Spleen (tissue), 11 donors: ENCODE measurements around the gene UQCRC1. TPM values are rescaled to one million over a fixed set of nuclear protein-coding genes. Genes with fewer than 3 reads are reported as not detected.

Experiments used
- DNase-seq: peaks from one replicate; pipeline ENCODE4 v3.0.0-alpha.2; 2020
- H3K27ac ChIP-seq, 8 donors: fragments of 200-600 bp; sonication (generic) in 7 of 8; 1 replicate in 4 of 8; 2 replicates in 4 of 8; pipeline versions ENCODE4 v1.5.0 to v1.8.0; 2016 to 2021; ENCODE audit warnings: inconsistent platforms in 4 of 8, mild to moderate bottlenecking in 4 of 8, moderate library complexity in 1 of 8
- H3K27me3 ChIP-seq, 7 donors: fragments of 200-600 bp; sonication (generic) in 6 of 7; replicated peaks in 1 of 7; 1 replicate in 4 of 7; 2 replicates in 3 of 7; pipeline versions ENCODE4 v1.5.0 to v1.8.0; 2016 to 2021; ENCODE audit warnings: inconsistent platforms in 3 of 7, mild to moderate bottlenecking in 1 of 7
- H3K36me3 ChIP-seq, 6 donors: fragments of 200-600 bp; sonication (generic) in 5 of 6; 1 replicate in 4 of 6; 2 replicates in 2 of 6; pipeline versions ENCODE4 v1.5.0 to v1.8.0; 2016 to 2021; ENCODE audit warnings: inconsistent platforms in 2 of 6
- H3K4me1 ChIP-seq, 6 donors: fragments of 200-600 bp; sonication (generic) in 5 of 6; 1 replicate in 3 of 6; 2 replicates in 3 of 6; pipeline versions ENCODE4 v1.5.0 to v1.8.0; 2016 to 2021; ENCODE audit warnings: inconsistent platforms in 3 of 6
- H3K4me3 ChIP-seq, 8 donors: fragments of 200-600 bp; sonication (generic) in 7 of 8; 1 replicate in 4 of 8; 2 replicates in 4 of 8; pipeline versions ENCODE4 v1.5.0 to v1.8.0; 2016 to 2021; ENCODE audit warnings: inconsistent platforms in 4 of 8, mild to moderate bottlenecking in 4 of 8, moderate library complexity in 2 of 8
- H3K9me3 ChIP-seq, 8 donors: fragments of 200-600 bp; sonication (generic) in 7 of 8; 1 replicate in 4 of 8; 2 replicates in 4 of 8; pipeline versions ENCODE4 v1.5.0 to v1.8.0; 2016 to 2021; ENCODE audit warnings: inconsistent platforms in 4 of 8
- POLR2A ChIP-seq, 3 donors: fragments of 450-650 bp; IDR thresholded peaks; one replicate each; pipeline ENCODE4 v1.5.1; 2017; ENCODE audit warnings: antibody characterized with exemption in 3 of 3, mild to moderate bottlenecking in 1 of 3
- POLR2AphosphoS5 ChIP-seq, 3 donors: sonication (generic); formaldehyde crosslinking; IDR thresholded peaks; one replicate each; pipeline ENCODE4 v1.5.1; 2017; ENCODE audit warnings: antibody characterized with exemption in 3 of 3
- WGBS, 5 donors: extraction: QIAGEN DNeasy Blood & Tissue Kit in 3 of 5; methylation state at CpG; one replicate each; pipeline versions ENCODE4 v1.1.5 to v1.1.7; 2013 to 2018; 5-methylcytosine and 5-hydroxymethylcytosine counted together
- intact Hi-C: fragments of 100-400 bp; cut with DNase I; formaldehyde crosslinking; loops from one replicate; pipeline ENCODE4 v1.15.0; 2023; ENCODE audit warnings: low total_unique reads
- polyA plus RNA-seq, 3 donors: library from polyadenylated mRNA; stranded (reverse); fragments of 200-250 nt; gene quantifications; one replicate each; pipeline ENCODE4 v1.2.1, GENCODE V29; 2013
- total RNA-seq, 7 donors: library from RNA; depleted of rRNA in 3 of 7; stranded (reverse); fragments of >200 nt in 3 of 7; fragmentation: NEBNext Ultra II Directional in 4 of 7; extraction: Animal tissue kit (Norgen Biotek cat#: 25700) in 4 of 7; gene quantifications; one replicate each; pipeline versions ENCODE4 v1.1.0 to v1.2.1, GENCODE V29; 2016 to 2021
- TF ChIP-seq, protein P1 (sequence below), 11 experiments: fragments of 200-600 bp in 7 of 11; fragments of 450-650 bp in 4 of 11; sonication (generic) in 4 of 11; IDR thresholded peaks in 8 of 11; conservative IDR thresholded peaks in 3 of 11; 1 replicate in 7 of 11; 2 replicates in 4 of 11; pipeline versions ENCODE4 v1.4.0 to v1.8.0; 2016 to 2021; ENCODE audit warnings: antibody characterized with exemption in 11 of 11, inconsistent platforms in 4 of 11, mild to moderate bottlenecking in 1 of 11
- donor health status: healthy with polysubstance abuse.
- donor health status: DM: no; HTN: no; CAD: no; lungs with moderate emphysema.
- donor health status: DM: no; HTN: no; CAD: no.
- donor health status: Bipolar disorder and iron deficiency.
- donor health status: healthy.
- donor health status: DM: no; HTN: no; CAD: no.
- donor health status: DM: yes; HTN: yes; CAD: no.

UQCRC1 gene
- total and polyA plus RNA-seq, 10 donors = 88.6 to 222 (median 128) TPM

DNA sequence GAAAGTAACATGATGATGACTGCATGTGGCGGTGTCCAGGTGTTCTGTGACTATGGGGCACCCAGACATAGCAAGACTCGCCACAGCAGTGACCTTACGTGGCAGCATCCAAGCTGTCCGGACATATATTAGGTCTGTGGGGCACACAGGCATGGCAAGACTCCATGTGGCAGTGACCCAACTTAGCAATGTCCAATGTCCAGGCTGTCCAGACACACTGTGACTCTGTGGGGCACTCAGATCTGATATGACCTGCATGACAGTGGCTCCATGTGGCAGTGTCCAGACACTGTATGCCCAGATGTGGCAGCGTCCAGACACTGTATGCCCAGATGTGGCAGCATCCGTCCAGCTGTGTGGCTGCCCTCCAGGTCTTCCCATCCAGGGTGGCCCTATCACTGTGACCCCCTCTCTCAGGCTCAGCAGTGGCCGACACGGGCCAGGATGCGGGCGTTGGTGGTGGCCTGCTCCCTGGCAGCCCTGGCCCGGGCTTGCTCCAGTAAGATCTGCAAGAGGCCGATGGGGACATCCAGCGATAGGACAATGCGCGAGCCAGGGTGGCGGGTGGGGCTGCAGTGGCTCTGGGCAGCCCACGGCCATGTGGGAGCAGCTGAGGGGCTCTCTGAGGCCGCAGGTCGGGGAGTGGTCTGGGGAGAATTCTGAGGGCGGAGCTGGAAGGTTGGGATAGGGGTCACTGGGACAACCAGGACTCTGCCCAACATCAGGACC is 46.9 kb downstream of the UQCRC1 start:
- intact Hi-C loops = no loop called here
- no peak overlapping the region for H3K4me3 ChIP-seq
- DNase-seq = no peak
- H3K36me3 ChIP-seq = no peaks in the 10 kb centered on the region
- no peak for TF ChIP-seq POLR2AphosphoS5 (IDR thresholded peaks at IDR 0.05)
- TF ChIP-seq, protein P1, sequence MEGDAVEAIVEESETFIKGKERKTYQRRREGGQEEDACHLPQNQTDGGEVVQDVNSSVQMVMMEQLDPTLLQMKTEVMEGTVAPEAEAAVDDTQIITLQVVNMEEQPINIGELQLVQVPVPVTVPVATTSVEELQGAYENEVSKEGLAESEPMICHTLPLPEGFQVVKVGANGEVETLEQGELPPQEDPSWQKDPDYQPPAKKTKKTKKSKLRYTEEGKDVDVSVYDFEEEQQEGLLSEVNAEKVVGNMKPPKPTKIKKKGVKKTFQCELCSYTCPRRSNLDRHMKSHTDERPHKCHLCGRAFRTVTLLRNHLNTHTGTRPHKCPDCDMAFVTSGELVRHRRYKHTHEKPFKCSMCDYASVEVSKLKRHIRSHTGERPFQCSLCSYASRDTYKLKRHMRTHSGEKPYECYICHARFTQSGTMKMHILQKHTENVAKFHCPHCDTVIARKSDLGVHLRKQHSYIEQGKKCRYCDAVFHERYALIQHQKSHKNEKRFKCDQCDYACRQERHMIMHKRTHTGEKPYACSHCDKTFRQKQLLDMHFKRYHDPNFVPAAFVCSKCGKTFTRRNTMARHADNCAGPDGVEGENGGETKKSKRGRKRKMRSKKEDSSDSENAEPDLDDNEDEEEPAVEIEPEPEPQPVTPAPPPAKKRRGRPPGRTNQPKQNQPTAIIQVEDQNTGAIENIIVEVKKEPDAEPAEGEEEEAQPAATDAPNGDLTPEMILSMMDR (IDR thresholded peaks at IDR 0.05 in 8 of 11, conservative IDR thresholded peaks at IDR 0.05 in 3 of 11) = no peak
- no peak for TF ChIP-seq POLR2A (IDR thresholded peaks at IDR 0.05)
- H3K9me3 ChIP-seq = no peaks in the 10 kb centered on the region
- no peak overlapping the region for H3K27ac ChIP-seq
- WGBS, 5 donors = 87 to 92% (median 90%) methylated on average over 17 to 20 of the region's 20 CpGs
- H3K4me1 ChIP-seq = peaks cover 11 to 71% (median 45%) of the 10 kb centered on the region in 6 donors
- no peaks in the 10 kb centered on the region for H3K27me3 ChIP-seq

- Histone ChIP-seq H3K27ac (peak overlapping the region in 6 of 8 donors; percentile 32 to 87 (median 60)), H3K4me3 (peak overlapping the region in 4 of 8 donors; percentile 3 to 55 (median 22)), H3K9me3 (no peaks in the 10 kb centered on the region), H3K36me3 (no peaks in the 10 kb centered on the region), H3K4me1 (peaks cover 11 to 80% (median 52%) of the 10 kb centered on the region in 6 donors), H3K27me3 (no peaks in the 10 kb centered on the region)
- no peak for TF ChIP-seq POLR2A (IDR thresholded peaks at IDR 0.05)
- TF ChIP-seq POLR2AphosphoS5 (IDR thresholded peaks at IDR 0.05) = peak in 2 of 3 donors; percentile 49 to 57
- TF ChIP-seq, protein P1 (IDR thresholded peaks at IDR 0.05 in 8 of 11, conservative IDR thresholded peaks at IDR 0.05 in 3 of 11) = peak in 5 of 11 experiments; percentile 10 to 44 (median 29)
- peak; percentile 86 for DNase-seq
- 26 to 37% (median 32%) methylated on average over 7 to 21 of the region's 21 CpGs for WGBS, 5 donors
- intact Hi-C loops = no loop called here
Observed at GRCh38 chr3:48561045-48561736, 48.3 kb downstream of the UQCRC1 start.

GRCh38 chr3:48560648-48561018 is 48.8 kb downstream of the UQCRC1 start:
- Histone ChIP-seq H3K4me3 (peak overlapping the region in 4 of 8 donors; percentile 3 to 55 (median 22)), H3K36me3 (no peaks in the 10 kb centered on the region), H3K4me1 (peaks cover 11 to 80% (median 57%) of the 10 kb centered on the region in 6 donors), H3K27me3 (no peaks in the 10 kb centered on the region), H3K27ac (peak overlapping the region in 7 of 8 donors; percentile 32 to 87 (median 57)), H3K9me3 (no peaks in the 10 kb centered on the region)
- intact Hi-C loops = no loop called here
- DNase-seq = no peak
- TF ChIP-seq POLR2A (IDR thresholded peaks at IDR 0.05) = no peak
- TF ChIP-seq, protein P1 (IDR thresholded peaks at IDR 0.05 in 8 of 11, conservative IDR thresholded peaks at IDR 0.05 in 3 of 11) = no peak
- no peak for TF ChIP-seq POLR2AphosphoS5 (IDR thresholded peaks at IDR 0.05)
- WGBS, 5 donors = 7 to 14% (median 8%) methylated on average over 3 to 5 of the region's 5 CpGs
